ENCODE measurements around the gene KRTAP16-1.

The KRTAP16-1 gene

GRCh38 chr17:41329279-41329948, 20.3 kb upstream of the KRTAP16-1 start:
- in situ Hi-C loops (cut with MboI; ENCODE audit: low sequenced_read_pairs): no loop called here

DNA sequence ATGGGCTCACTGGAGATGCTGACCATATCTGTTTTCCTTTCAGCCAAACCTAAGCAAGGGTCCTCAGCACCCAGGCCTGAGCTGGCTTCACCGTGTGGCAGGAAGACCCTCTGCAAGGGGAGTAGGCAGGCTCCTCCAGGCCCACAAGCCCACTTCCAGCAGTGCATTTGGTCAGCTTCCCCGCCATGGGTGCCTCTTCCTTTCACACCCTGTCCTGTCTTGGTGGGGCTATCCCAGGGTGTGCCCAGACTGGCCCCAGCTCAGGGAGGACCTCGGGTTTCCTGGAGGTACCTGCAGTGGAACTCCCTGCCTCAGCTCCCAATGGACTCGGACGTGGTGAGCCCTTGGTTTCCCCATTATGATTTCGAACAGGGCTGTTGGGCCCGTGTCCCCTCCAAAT, 19.1 kb upstream of the KRTAP16-1 start:
- in situ Hi-C loops (cut with MboI; ENCODE audit: low sequenced_read_pairs): no loop called here

DNA sequence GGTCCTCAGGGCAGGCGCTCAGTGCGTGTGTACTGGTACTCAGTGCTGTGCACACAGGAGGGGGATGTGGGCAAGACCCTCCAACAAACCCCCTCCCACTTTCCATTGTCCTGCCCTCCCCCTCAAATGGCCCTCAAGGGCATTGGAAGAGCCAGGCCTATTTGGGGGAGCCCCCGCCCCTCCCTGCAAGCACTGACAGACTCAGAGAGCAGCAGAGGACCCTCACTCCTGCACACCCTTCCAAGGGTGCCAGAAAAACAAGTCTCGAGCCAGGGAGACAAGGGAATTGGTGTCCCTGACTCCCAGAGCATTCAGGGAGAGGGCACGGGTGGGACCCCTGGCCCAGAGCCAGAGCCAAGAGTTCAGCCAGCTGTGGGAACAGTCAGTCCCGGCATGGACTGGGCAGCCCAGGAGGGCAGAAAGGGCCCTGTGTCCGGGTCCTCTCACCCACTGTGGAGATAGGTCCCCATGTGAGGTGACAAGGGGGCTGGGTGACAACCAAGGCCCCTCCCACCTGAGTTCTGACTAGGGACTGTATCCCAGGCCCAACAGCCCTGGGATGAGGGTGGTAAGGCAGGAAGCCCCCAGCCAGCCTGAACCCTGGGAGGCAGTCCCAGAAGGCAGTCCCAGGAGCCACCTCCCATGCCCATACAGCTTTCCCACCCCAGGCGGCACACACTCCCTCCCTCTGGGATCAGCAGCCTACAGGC, 18.5 kb upstream of the KRTAP16-1 start:
- in situ Hi-C loops (cut with MboI; ENCODE audit: low sequenced_read_pairs): no loop called here

- in situ Hi-C loops (cut with MboI; ENCODE audit: low sequenced_read_pairs): no loop called here
Measured at GRCh38 chr17:41326173-41327145, 17.4 kb upstream of the KRTAP16-1 start.

GRCh38 chr17:41325611-41326010, 16.5 kb upstream of the KRTAP16-1 start:
- in situ Hi-C loops (cut with MboI; ENCODE audit: low sequenced_read_pairs): no loop called here

GRCh38 chr17:41325126-41325525, 16.0 kb upstream of the KRTAP16-1 start:
- in situ Hi-C loops (cut with MboI; ENCODE audit: low sequenced_read_pairs): no loop called here

DNA sequence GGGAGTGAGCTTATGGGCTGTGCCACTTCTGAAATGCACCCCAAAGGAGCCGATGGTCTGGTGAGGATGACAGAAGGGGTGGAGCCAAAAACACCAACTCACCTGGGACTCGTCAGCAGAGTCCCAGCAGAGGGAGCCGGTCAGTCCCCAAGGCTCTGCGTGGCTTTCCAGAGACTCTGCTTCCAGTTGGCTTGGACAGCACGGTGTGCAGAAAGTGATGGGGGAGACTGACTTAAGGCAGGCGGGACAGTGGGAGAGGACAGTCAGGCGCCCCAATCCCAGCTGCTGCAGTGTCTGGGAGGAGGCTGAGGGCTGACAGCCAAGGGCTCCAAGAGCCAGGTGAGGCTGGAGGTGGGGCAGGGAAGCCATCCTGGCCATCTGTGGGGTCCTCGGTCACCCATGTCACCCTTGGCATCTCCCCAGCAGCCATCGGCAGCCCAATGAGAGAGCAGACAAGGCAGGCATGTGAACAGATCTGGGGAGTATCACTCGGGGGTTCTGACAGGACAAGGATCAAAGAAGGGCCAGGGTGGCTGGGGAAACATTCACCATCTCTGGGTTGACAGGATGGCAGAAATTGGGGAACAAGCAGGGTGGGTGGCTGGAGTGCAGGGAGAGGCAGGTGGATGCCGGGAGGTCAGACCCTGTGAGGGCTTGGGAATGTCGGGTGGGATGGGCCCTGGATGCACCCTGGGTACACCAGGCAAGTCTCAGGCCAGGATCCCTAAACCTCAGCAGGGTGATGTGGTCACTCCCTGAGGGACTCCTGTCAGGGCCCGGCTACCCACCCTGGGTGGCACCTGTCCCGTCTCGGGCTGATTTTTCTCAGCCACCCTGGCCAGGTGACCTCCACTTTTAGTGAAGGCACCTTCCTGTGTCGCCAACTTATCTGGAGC, 15.3 kb upstream of the KRTAP16-1 start:
- in situ Hi-C loops (cut with MboI; ENCODE audit: low sequenced_read_pairs): no loop called here

GRCh38 chr17:41322903-41323895, 14.1 kb upstream of the KRTAP16-1 start:
- in situ Hi-C loops (cut with MboI; ENCODE audit: low sequenced_read_pairs): no loop called here

DNA sequence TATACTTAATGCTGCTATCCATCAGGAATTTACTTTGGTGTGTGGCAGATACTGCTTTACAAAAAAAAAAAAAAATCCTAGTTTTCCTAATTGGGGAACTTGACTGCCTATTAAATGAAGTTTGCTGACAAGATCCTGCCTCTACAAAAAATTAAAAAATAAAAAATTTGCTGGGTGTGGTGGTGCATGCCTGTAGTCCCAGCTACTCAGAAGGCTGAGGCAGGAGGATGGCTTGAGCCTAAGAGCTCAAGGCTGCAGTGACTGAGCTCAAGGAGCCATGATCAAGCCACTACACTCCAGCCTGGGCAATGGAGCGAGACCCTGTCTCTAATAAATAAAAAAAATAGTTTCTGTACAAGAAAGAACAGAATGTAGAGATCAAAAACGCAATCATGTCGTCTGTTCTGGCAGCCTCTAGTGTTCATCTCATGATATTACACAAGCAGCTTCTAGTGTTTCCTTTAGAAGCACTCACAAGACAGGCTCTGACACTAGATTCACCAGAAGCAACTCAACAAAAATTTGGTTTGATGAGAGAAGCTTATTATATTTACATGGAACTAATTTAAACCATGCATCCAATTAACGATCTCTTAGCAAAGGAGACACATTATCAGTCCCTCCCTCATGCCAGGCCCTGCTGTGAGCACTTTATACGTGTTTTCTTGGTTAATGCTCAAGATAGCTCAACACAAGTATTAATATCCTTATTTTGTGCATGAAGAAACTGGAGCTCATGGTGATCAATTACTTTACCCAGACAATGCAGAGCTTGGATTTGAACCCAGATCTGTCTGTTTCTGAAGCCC, 13.2 kb upstream of the KRTAP16-1 start:
- in situ Hi-C loops (cut with MboI; ENCODE audit: low sequenced_read_pairs): no loop called here

GRCh38 chr17:41318231-41318630, 9.1 kb upstream of the KRTAP16-1 start:
- in situ Hi-C loops (cut with MboI; ENCODE audit: low sequenced_read_pairs): no loop called here

GRCh38 chr17:41315814-41316445, 6.8 kb upstream of the KRTAP16-1 start:
- in situ Hi-C loops (cut with MboI; ENCODE audit: low sequenced_read_pairs): no loop called here

GRCh38 chr17:41315204-41315794, 6.2 kb upstream of the KRTAP16-1 start, which contains the start of gene KRTAP17-1:
Gene KRTAP17-1, minus strand, starts transcription at chr17:41315710. Its CDS starts 60 bp downstream, at chr17:41315650.
- in situ Hi-C loops (cut with MboI; ENCODE audit: low sequenced_read_pairs): no loop called here

GRCh38 chr17:41311111-41311510, 2.0 kb upstream of the KRTAP16-1 start:
- in situ Hi-C loops (cut with MboI; ENCODE audit: low sequenced_read_pairs): no loop called here

GRCh38 chr17:41308251-41308917, 725 bp downstream of the KRTAP16-1 start:
- in situ Hi-C loops (cut with MboI; ENCODE audit: low sequenced_read_pairs): no loop called here

DNA sequence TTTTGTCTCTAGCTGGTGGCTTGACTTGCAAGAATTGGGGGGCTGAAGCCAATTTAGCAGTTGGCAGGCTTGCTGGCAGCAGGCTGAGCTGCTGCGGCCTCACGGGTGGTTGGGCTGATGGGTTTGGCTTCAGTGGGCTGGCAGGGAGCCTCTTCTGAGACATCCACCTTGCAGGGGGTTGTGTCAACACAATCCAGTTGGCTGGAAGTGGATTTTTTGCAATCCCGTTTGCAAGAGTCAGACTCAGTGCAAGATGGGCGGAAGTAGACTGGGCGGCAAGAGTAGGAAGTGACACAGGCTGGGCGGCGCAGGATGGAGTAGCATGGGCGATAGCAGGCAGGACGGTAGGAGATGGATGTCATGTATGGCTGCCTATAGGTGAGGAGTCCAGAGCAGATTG, 1.5 kb downstream of the KRTAP16-1 start:
- in situ Hi-C loops (cut with MboI; ENCODE audit: low sequenced_read_pairs): no loop called here

DNA sequence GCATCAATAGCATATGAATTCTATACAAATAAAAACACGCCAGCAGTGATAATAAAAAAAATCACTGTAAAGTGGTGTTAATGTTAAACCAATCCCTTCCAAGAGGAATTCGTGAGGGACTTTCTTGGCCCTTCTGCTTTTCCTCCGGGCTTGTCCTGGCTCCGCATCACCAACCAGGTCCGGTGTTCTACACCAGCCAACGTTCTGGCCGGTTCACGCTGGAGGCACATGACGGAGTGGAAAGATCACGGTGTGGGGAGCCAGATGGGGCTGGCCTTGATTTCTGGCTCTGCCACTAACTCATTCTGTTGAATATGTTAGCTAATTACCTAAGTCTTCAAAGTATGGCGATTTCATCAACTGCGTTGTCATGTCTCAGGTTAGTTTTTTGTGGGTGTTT, 5.0 kb downstream of the KRTAP16-1 start:
- in situ Hi-C loops (cut with MboI; ENCODE audit: low sequenced_read_pairs): no loop called here

DNA sequence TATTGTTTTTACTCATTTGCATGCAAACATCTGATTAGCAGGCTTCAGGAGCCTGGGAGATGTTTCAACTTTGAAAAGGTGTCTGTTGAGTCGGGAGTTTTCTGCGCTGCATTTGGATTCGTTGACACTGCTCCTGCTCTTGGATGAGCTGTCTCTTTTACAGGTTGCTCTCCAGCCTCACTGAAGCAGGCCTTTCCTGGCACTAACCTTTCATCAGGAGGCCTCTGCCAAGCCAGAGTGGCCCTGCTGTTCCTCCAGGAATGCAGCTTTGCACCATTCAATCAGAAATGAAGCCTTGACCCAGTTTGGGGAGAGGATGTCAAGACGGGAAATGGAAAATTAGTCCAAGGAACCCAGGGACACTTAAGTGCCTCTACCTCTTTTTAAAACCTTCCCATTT, 6.1 kb downstream of the KRTAP16-1 start:
- in situ Hi-C loops (cut with MboI; ENCODE audit: low sequenced_read_pairs): no loop called here
